Neural cell (in vitro differentiated cells): Measurements from ENCODE around the gene ADSS1. TPM values are rescaled to one million over a fixed set of nuclear protein-coding genes. Genes with fewer than 3 reads are reported as not detected.

Source experiments
- H2AFZ ChIP-seq: fragments of 200-600, 300-800 bp; sonication (generic), shearing (Covaris generic); 2 replicates; pipeline ENCODE4 v1.6.0; 2014; ENCODE audit warnings: low read depth, mild to moderate bottlenecking, antibody characterized with exemption, low read length, moderate library complexity
- H3F3A ChIP-seq: fragments of 200-600 bp; shearing (Covaris generic); 2 replicates; pipeline ENCODE4 v1.6.1; 2016; ENCODE audit warnings: mild to moderate bottlenecking, moderate library complexity, mixed read lengths, antibody characterized with exemption, low read length; ENCODE audit not compliant: insufficient read depth, poor library complexity, severe bottlenecking
- H3K27ac ChIP-seq: fragments of 200-600, 300-800 bp; sonication (generic), shearing (Covaris generic); 2 replicates; pipeline ENCODE4 v1.5.1; 2014; ENCODE audit warnings: mild to moderate bottlenecking, low read length, moderate library complexity
- H3K27me3 ChIP-seq: fragments of 300-800, 200-600 bp; sonication (generic), shearing (Covaris generic); 2 replicates; pipeline ENCODE4 v1.6.0; 2014; ENCODE audit warnings: mild to moderate bottlenecking, low read depth, low read length, moderate library complexity; ENCODE audit not compliant: insufficient read depth
- H3K36me3 ChIP-seq: fragments of 300-800, 200-600 bp; sonication (generic), shearing (Covaris generic); 2 replicates; pipeline ENCODE4 v1.5.1; 2014; ENCODE audit warnings: mild to moderate bottlenecking, antibody characterized with exemption, low read length, moderate library complexity; ENCODE audit not compliant: insufficient read depth
- H3K4me2 ChIP-seq: fragments of 300-800, 200-600 bp; sonication (generic), shearing (Covaris generic); 2 replicates; pipeline ENCODE4 v1.6.0; 2014; ENCODE audit warnings: mild to moderate bottlenecking, low read length
- H3K4me3 ChIP-seq: fragments of 300-800, 200-600 bp; sonication (generic), shearing (Covaris generic); 2 replicates; pipeline ENCODE4 v1.5.1; 2014; ENCODE audit warnings: mild to moderate bottlenecking, low read length, moderate library complexity
- H3K79me2 ChIP-seq: fragments of 200-600 bp; shearing (Covaris generic); replicated peaks from 2 replicates; pipeline ENCODE4 v1.6.0; 2014; ENCODE audit warnings: mild to moderate bottlenecking, low read length, moderate library complexity; ENCODE audit not compliant: insufficient read depth
- H3K9ac ChIP-seq: fragments of 300-800, 200-600 bp; sonication (generic), shearing (Covaris generic); 2 replicates; pipeline ENCODE4 v1.6.1; 2016; ENCODE audit warnings: mild to moderate bottlenecking, low read length, mixed read lengths
- H3K9me2 ChIP-seq: fragments of 200-600 bp; shearing (Covaris generic); 2 replicates; pipeline ENCODE4 v1.6.1; 2016; ENCODE audit warnings: mild to moderate bottlenecking, low read length, mixed read lengths; ENCODE audit not compliant: insufficient read depth
- H3K9me3 ChIP-seq: fragments of 200-600, 300-800 bp; sonication (generic), shearing (Covaris generic); 2 replicates; pipeline ENCODE4 v1.6.1; 2016; ENCODE audit warnings: mild to moderate bottlenecking, mixed run types, low read length, moderate library complexity, mixed read lengths
- H4K20me1 ChIP-seq: fragments of 200-600 bp; shearing (Covaris generic); 2 replicates; pipeline ENCODE4 v1.6.1; 2016; ENCODE audit warnings: mild to moderate bottlenecking, mixed run types; ENCODE audit not compliant: insufficient read depth
- CTCF ChIP-seq: fragments of 450-650 bp; IDR thresholded peaks from 2 replicates; pipeline ENCODE4 v1.5.1; 2014; ENCODE audit warnings: antibody characterized with exemption, mild to moderate bottlenecking, moderate library complexity; ENCODE audit not compliant: poor library complexity, severe bottlenecking
- EP300 ChIP-seq: fragments of 450-650 bp; conservative IDR thresholded peaks from 2 replicates; pipeline ENCODE4 v1.6.1; 2014; ENCODE audit warnings: antibody characterized with exemption, mild to moderate bottlenecking, moderate library complexity; ENCODE audit not compliant: poor library complexity, severe bottlenecking
- EZH2 ChIP-seq: fragments of 200-600, 300-800 bp; shearing (Covaris generic), sonication (generic); IDR thresholded peaks from 2 replicates; pipeline ENCODE4 v1.6.1; 2014; ENCODE audit warnings: antibody characterized with exemption, low read length, borderline replicate concordance, mild to moderate bottlenecking; ENCODE audit not compliant: insufficient read depth, poor library complexity, severe bottlenecking
- MXI1 ChIP-seq: fragments of 450-650 bp; conservative IDR thresholded peaks from 2 replicates; pipeline ENCODE4 v1.6.1; 2014; ENCODE audit warnings: antibody characterized with exemption, mild to moderate bottlenecking; ENCODE audit not compliant: poor library complexity, severe bottlenecking
- POLR2AphosphoS5 ChIP-seq: IDR thresholded peaks from 2 replicates; pipeline ENCODE4 v1.6.1; 2012
- RAD21 ChIP-seq: fragments of 450-650 bp; conservative IDR thresholded peaks from 2 replicates; pipeline ENCODE4 v1.6.1; 2014; ENCODE audit warnings: antibody characterized with exemption, mild to moderate bottlenecking, moderate library complexity
- REST ChIP-seq: IDR thresholded peaks from 2 replicates; pipeline ENCODE4 v1.6.1; 2012; ENCODE audit warnings: borderline replicate concordance
- SMC3 ChIP-seq: fragments of 450-650 bp; conservative IDR thresholded peaks from 2 replicates; pipeline ENCODE4 v1.6.1; 2014; ENCODE audit warnings: antibody characterized with exemption, mild to moderate bottlenecking, moderate library complexity; ENCODE audit not compliant: poor library complexity
- TAF1 ChIP-seq: IDR thresholded peaks from 2 replicates; pipeline ENCODE4 v1.6.1; 2012; ENCODE audit warnings: low read depth
- polyA plus RNA-seq: library from polyadenylated mRNA; depleted of rRNA; stranded (reverse); fragments of >200 nt; gene quantifications from 2 replicates; pipeline ENCODE4 v1.2.3, GENCODE V29; 2014

ADSS1 gene
- polyA plus RNA-seq, 1 donor from 2014 or later: 4.3 TPM

DNA sequence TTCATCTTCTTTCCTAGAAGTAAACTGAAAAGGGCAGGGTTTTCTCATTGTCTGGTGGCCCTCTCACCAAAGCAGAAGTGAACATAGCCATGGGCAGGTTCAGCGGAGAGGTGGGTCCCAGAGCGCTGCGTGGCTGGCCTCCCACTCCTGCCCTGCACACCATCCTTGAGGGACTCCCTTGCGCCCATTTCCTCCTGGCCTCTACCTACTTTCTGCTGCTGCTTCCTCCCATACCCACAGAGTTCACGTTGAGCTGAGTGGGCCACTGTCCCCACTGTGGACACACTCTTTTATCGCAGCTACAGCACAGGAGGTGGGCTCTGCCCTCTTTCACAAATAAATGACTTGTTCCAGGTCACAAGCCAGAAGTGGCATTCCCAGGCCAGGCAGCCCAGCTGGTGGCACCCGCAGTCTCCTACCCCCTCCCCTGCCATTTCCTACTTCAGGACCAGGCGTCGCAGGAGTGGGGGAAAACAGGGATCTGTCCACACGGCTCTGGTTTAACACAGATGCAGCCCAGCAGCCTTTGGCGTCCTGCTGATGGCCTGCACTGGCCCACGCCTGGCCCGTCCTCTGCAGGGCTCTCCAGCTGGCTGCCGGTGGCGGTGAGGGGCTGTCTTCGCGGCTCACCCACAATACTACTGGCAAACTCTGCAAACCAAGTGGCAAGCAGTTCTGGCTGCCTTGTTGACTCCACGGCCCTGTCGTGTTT is 33.8 kb downstream of the ADSS1 start:
- Histone ChIP-seq H2AFZ (no peak overlapping the region), H3K4me2 (no peak overlapping the region), H3F3A (no peaks in the 10 kb centered on the region), H3K27ac (no peak overlapping the region), H4K20me1 (no peaks in the 10 kb centered on the region), H3K27me3 (no peaks in the 10 kb centered on the region), H3K9me2 (no peaks in the 10 kb centered on the region), H3K36me3 (no peaks in the 10 kb centered on the region), H3K9ac (no peak overlapping the region), H3K9me3 (no peaks in the 10 kb centered on the region), H3K79me2 (peaks cover 20% of the 10 kb centered on the region), H3K4me3 (no peak overlapping the region)
- TF ChIP-seq EP300 (no peak), POLR2AphosphoS5 (no peak), EZH2 (no peak), TAF1 (no peak), CTCF (no peak), MXI1 (no peak), SMC3 (no peak), RAD21 (no peak), REST (no peak)

- Histone ChIP-seq H3F3A (no peaks in the 10 kb centered on the region), H2AFZ (no peak overlapping the region), H3K9me2 (no peaks in the 10 kb centered on the region), H3K79me2 (peaks cover 8% of the 10 kb centered on the region), H3K36me3 (no peaks in the 10 kb centered on the region), H3K4me3 (no peak overlapping the region), H3K4me2 (no peak overlapping the region), H3K27ac (no peak overlapping the region), H4K20me1 (no peaks in the 10 kb centered on the region), H3K9me3 (no peaks in the 10 kb centered on the region), H3K9ac (no peak overlapping the region), H3K27me3 (no peaks in the 10 kb centered on the region)
- TF ChIP-seq SMC3 (no peak), TAF1 (no peak), EZH2 (no peak), POLR2AphosphoS5 (no peak), MXI1 (no peak), RAD21 (no peak), CTCF (no peak), EP300 (no peak), REST (no peak)
Measured at GRCh38 chr14:104758981-104759969, 35.2 kb downstream of the ADSS1 start.
